ENCODE data around the gene PSD4.

GRCh38 chr2:113198790-113199612 is 25.2 kb downstream of the PSD4 start:
- TF ChIP-seq RFX5 (IDR thresholded peaks at IDR 0.05; ENCODE audit: low read length) (no peak), MAX (IDR thresholded peaks at IDR 0.05; ENCODE audit: low read depth) (peak; percentile 91), MEF2A (IDR thresholded peaks at IDR 0.05; ENCODE audit: borderline replicate concordance, low read depth) (no peak), SIN3A (IDR thresholded peaks at IDR 0.05; ENCODE audit: borderline replicate concordance, low read depth, low read length) (no peak), CTCF (IDR thresholded peaks at IDR 0.05) (peak; percentile 83), MXI1 (IDR thresholded peaks at IDR 0.05; ENCODE audit: low read depth, low read length) (peak; percentile 85), EP300 (IDR thresholded peaks at IDR 0.05; ENCODE audit: borderline replicate concordance in 1 of 2, low read depth in 1 of 2, low read length in 1 of 2) (no peak), SMC3 (IDR thresholded peaks at IDR 0.05; ENCODE audit: low read depth, low read length) (peak; percentile 43), USF2 (IDR thresholded peaks at IDR 0.05; ENCODE audit: borderline replicate concordance, low read depth, low read length) (no peak), YY1 (IDR thresholded peaks at IDR 0.05; ENCODE audit: low read depth) (no peak)

Measured in SK-N-SH (cell line).